ENCODE results near the gene DIAPH3. TPM values are rescaled to one million over a fixed set of nuclear protein-coding genes. Genes with fewer than 3 reads are reported as not detected.

The DIAPH3 gene
- total RNA-seq, 2 donors from 2014 or later, result 7.1 to 8.0 TPM

- Histone ChIP-seq H3K4me3 (no peak overlapping the region), H3K27ac (no peak overlapping the region), H3K4me1 (ENCODE audit: control insufficient read depth in 1 of 2, low read depth in 2 of 2) (no peaks in the 10 kb centered on the region), H3K9me3 (peaks cover 5% of the 10 kb centered on the region), H3K36me3 (no peaks in the 10 kb centered on the region), H3K27me3 (replicated peaks; ENCODE audit: insufficient read depth) (no peaks in the 10 kb centered on the region)
- DNase-seq (ENCODE audit: low spot score) (no peak), ATAC-seq (ENCODE audit: insufficient number of reproducible peaks, low FRiP score, low read depth) (no peak)
- TF ChIP-seq, protein P1, sequence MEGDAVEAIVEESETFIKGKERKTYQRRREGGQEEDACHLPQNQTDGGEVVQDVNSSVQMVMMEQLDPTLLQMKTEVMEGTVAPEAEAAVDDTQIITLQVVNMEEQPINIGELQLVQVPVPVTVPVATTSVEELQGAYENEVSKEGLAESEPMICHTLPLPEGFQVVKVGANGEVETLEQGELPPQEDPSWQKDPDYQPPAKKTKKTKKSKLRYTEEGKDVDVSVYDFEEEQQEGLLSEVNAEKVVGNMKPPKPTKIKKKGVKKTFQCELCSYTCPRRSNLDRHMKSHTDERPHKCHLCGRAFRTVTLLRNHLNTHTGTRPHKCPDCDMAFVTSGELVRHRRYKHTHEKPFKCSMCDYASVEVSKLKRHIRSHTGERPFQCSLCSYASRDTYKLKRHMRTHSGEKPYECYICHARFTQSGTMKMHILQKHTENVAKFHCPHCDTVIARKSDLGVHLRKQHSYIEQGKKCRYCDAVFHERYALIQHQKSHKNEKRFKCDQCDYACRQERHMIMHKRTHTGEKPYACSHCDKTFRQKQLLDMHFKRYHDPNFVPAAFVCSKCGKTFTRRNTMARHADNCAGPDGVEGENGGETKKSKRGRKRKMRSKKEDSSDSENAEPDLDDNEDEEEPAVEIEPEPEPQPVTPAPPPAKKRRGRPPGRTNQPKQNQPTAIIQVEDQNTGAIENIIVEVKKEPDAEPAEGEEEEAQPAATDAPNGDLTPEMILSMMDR (IDR thresholded peaks at IDR 0.05), result no peak
Measured at GRCh38 chr13:59621773-59622172, 542.0 kb downstream of the DIAPH3 start.

Other genes starting within 250 kb of the DIAPH3 start
- gene TDRD3, start 233.3 kb upstream of the DIAPH3 start, total RNA-seq, result 10 to 100 TPM; 18.8 to 39.2 TPM

All from thoracic aorta (tissue), 2 donors.